Glutamatergic neuron (in vitro differentiated cells): ENCODE measurements around the gene CD59. TPM values are rescaled to one million over a fixed set of nuclear protein-coding genes. Genes with fewer than 3 reads are reported as not detected.

Source experiments
- DNase-seq: peaks from one replicate; pipeline ENCODE4 v3.0.0; 2022
- H3K27ac Mint-ChIP-seq: one replicate; pipeline ENCODE4 v1.8.0; 2020; ENCODE audit warnings: mild to moderate bottlenecking, mixed read lengths, inconsistent platforms; ENCODE audit not compliant: unreplicated experiment
- H3K27me3 Mint-ChIP-seq: one replicate; pipeline ENCODE4 v1.8.0; 2020; ENCODE audit warnings: mild to moderate bottlenecking, moderate library complexity, mixed read lengths, inconsistent platforms; ENCODE audit not compliant: unreplicated experiment
- H3K36me3 Mint-ChIP-seq: one replicate; pipeline ENCODE4 v1.8.0; 2020; ENCODE audit warnings: mild to moderate bottlenecking, mixed read lengths, inconsistent platforms; ENCODE audit not compliant: unreplicated experiment
- H3K4me1 Mint-ChIP-seq: one replicate; pipeline ENCODE4 v1.8.0; 2020; ENCODE audit warnings: mild to moderate bottlenecking, low read depth, mixed read lengths, inconsistent platforms; ENCODE audit not compliant: unreplicated experiment
- H3K4me3 Mint-ChIP-seq: one replicate; pipeline ENCODE4 v1.8.0; 2020; ENCODE audit warnings: mild to moderate bottlenecking, mixed read lengths, inconsistent platforms; ENCODE audit not compliant: unreplicated experiment
- H3K9me3 Mint-ChIP-seq: one replicate; pipeline ENCODE4 v1.8.0; 2020; ENCODE audit warnings: mild to moderate bottlenecking, moderate library complexity, mixed read lengths, inconsistent platforms; ENCODE audit not compliant: unreplicated experiment
- CTCF ChIP-seq: fragments of 200-600 bp; sonication (generic); IDR thresholded peaks from one replicate; pipeline ENCODE4 v1.5.0; 2021; ENCODE audit not compliant: partially characterized antibody, unreplicated experiment
- total RNA-seq: library from RNA; stranded (reverse); fragmentation: NEBNext Ultra II Directional; extraction: Animal tissue kit (Norgen Biotek cat#: 25700); gene quantifications from one replicate; pipeline ENCODE4 v1.2.1, GENCODE V29; 2021; ENCODE audit not compliant: unreplicated experiment

CD59 gene
- total RNA-seq, 1 donor from 2014 or later, result 105 TPM

GRCh38 chr11:33691066-33691864 is 45.0 kb downstream of the CD59 start:
- Mint-ChIP-seq H3K4me3 (no peak overlapping the region), H3K9me3 (no peaks in the 10 kb centered on the region), H3K27me3 (peaks cover 2% of the 10 kb centered on the region), H3K27ac (no peak overlapping the region), H3K4me1 (peaks cover 18% of the 10 kb centered on the region), H3K36me3 (no peaks in the 10 kb centered on the region)
- no peak for DNase-seq
- no peak for TF ChIP-seq CTCF

GRCh38 chr11:33690290-33691065 is 45.7 kb downstream of the CD59 start:
- peaks cover under 1% of the 10 kb centered on the region for H3K27me3 Mint-ChIP-seq
- no peaks in the 10 kb centered on the region for H3K9me3 Mint-ChIP-seq
- no peaks in the 10 kb centered on the region for H3K36me3 Mint-ChIP-seq
- no peak overlapping the region for H3K27ac Mint-ChIP-seq
- H3K4me1 Mint-ChIP-seq, result peaks cover 12% of the 10 kb centered on the region
- H3K4me3 Mint-ChIP-seq, result no peak overlapping the region
- no peak for DNase-seq
- TF ChIP-seq CTCF, result no peak

- Mint-ChIP-seq H3K4me3 (no peak overlapping the region), H3K27me3 (no peaks in the 10 kb centered on the region), H3K36me3 (no peaks in the 10 kb centered on the region), H3K9me3 (no peaks in the 10 kb centered on the region), H3K4me1 (peaks cover 5% of the 10 kb centered on the region), H3K27ac (no peak overlapping the region)
- DNase-seq, result no peak
- TF ChIP-seq CTCF, result no peak
These were observed 46.7 kb downstream of the CD59 start for GRCh38 chr11:33689501-33689900.

- no peaks in the 10 kb centered on the region for H3K9me3 Mint-ChIP-seq
- TF ChIP-seq CTCF, result no peak
- H3K27ac Mint-ChIP-seq, result no peak overlapping the region
These were observed 47.1 kb downstream of the CD59 start for GRCh38 chr11:33689085-33689484.

More at GRCh38 chr11:33689085-33689484, 47.1 kb downstream of the CD59 start:
- peaks cover 5% of the 10 kb centered on the region for H3K4me1 Mint-ChIP-seq
- no peak for DNase-seq
- no peaks in the 10 kb centered on the region for H3K27me3 Mint-ChIP-seq
- no peak overlapping the region for H3K4me3 Mint-ChIP-seq
- H3K36me3 Mint-ChIP-seq, result no peaks in the 10 kb centered on the region
